Uterus (tissue), 2 donors: ENCODE results near the gene SCYL1.

Experiments used
- CTCF ChIP-seq, 4 experiments: fragments of 200-600 bp in 2 of 4; fragments of 450-650 bp in 2 of 4; sonication (generic) in 2 of 4; IDR thresholded peaks; one replicate each; pipeline ENCODE4 v1.5.1; 2016 to 2019; ENCODE audit warnings: antibody characterized with exemption in 4 of 4, mild to moderate bottlenecking in 2 of 4, moderate library complexity in 1 of 4
- POLR2A ChIP-seq, 2 donors: fragments of 450-650 bp; IDR thresholded peaks; one replicate each; pipeline ENCODE4 v1.6.1; 2016; ENCODE audit warnings: antibody characterized with exemption in 2 of 2, mild to moderate bottlenecking in 1 of 2, moderate library complexity in 1 of 2

DNA sequence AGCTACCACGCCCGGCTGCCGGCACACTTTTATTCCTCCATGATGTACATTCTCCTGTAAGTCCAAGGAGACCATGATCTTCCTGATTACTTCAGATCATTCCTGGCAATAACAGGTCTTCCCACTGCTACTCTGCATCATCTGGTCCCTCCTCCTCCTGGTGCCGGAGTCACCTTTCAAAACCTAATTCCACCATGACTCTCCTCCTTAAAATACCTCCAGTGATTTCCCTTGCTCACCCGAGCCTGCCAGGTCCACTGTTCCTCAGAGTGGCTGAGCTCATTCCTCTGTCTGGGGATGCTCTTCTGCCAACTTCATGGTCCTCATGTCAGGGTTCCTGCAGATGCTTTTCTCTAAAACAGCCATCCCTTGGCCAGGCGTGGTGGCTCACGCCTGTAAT is 37.1 kb downstream of the SCYL1 start:
- TF ChIP-seq CTCF (IDR thresholded peaks at IDR 0.05): no peak
- TF ChIP-seq POLR2A (IDR thresholded peaks at IDR 0.05): no peak
